ENCODE measurements around the gene SYNE1. TPM values are rescaled to one million over a fixed set of nuclear protein-coding genes. Genes with fewer than 3 reads are reported as not detected.

SYNE1 gene
- total and polyA plus RNA-seq, 2 of the 8 experiments (the other 6 are each of a cell fraction or from before 2014, with no cell fraction given) = 2.8 to 5.5 TPM

DNA sequence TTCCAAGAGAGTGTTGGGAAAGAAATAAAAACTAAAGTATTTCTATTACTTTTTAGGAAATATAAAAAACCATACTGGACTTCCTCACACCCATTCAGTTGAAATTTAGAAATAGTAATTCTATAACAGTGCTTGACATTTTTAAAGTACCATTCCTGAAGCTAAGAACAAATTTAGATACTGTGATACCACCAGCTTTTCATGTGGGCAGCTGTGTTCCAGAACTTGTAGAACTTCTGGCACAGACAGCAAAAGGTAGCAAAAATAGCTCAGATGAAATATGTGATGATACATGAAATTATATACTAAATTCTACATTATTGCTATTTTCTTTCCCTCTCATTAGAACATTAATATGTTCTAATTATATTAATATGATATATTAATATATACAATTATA lies 346.5 kb downstream of the SYNE1 start:
- FAIRE-seq = no peak
- Histone ChIP-seq H3K56ac (replicated peaks; ENCODE audit: insufficient read length, low read depth, low read length) (no peak overlapping the region), H3K4me1 (replicated peaks in 1 of 4; ENCODE audit: control insufficient read depth in 3 of 4, insufficient read depth in 4 of 4, low read length in 3 of 4) (no peaks in the 10 kb centered on the region), H3K14ac (ENCODE audit: insufficient read length) (no peak overlapping the region), H3K9ac (replicated peaks in 1 of 4; ENCODE audit: extremely low read depth in 1 of 4, low read depth in 3 of 4, low read length in 3 of 4) (no peak overlapping the region), H3K23ac (ENCODE audit: insufficient read length) (no peak overlapping the region), H3K4me2 (ENCODE audit: insufficient read depth in 1 of 2, low read depth in 2 of 2, low read length in 2 of 2) (no peak overlapping the region), H3K79me2 (ENCODE audit: control insufficient read depth in 1 of 2, insufficient read depth in 2 of 2, low read length in 2 of 2) (no peaks in the 10 kb centered on the region), H3K23me2 (ENCODE audit: low read depth, low read length) (no peaks in the 10 kb centered on the region), H2BK12ac (ENCODE audit: low read depth, low read length) (no peak overlapping the region), H3K9me3 (ENCODE audit: insufficient read depth in 2 of 2, low read depth in 1 of 2, low read length in 1 of 2) (no peaks in the 10 kb centered on the region), H2BK5ac (ENCODE audit: low read depth, low read length) (no peak overlapping the region), H2BK20ac (ENCODE audit: low read length) (no peak overlapping the region), H2BK15ac (ENCODE audit: low read length) (no peak overlapping the region), H4K5ac (ENCODE audit: insufficient read length, low read depth, low read length) (no peak overlapping the region), H3K36me3 (ENCODE audit: control insufficient read depth in 2 of 4, insufficient read depth in 4 of 4, low read length in 3 of 4) (no peaks in the 10 kb centered on the region), H3K18ac (ENCODE audit: extremely low read depth, low read length) (no peak overlapping the region), H4K91ac (replicated peaks; ENCODE audit: insufficient read length, low read length) (no peak overlapping the region), H3K79me1 (ENCODE audit: low read depth, low read length) (no peaks in the 10 kb centered on the region), H3K27ac (ENCODE audit: low read depth, low read length) (no peak overlapping the region), H4K20me1 (replicated peaks in 1 of 2; ENCODE audit: control insufficient read depth in 1 of 2, insufficient read depth in 2 of 2, low read length in 2 of 2) (no peaks in the 10 kb centered on the region), H4K8ac (ENCODE audit: extremely low read depth, insufficient read depth, low read length) (no peak overlapping the region), H3K4me3 (ENCODE audit: extremely low read depth in 1 of 4, insufficient read depth in 2 of 4, low read depth in 3 of 4, low read length in 4 of 4) (no peak overlapping the region), H2BK120ac (replicated peaks; ENCODE audit: low read depth, low read length) (no peak overlapping the region), H3K4ac (replicated peaks; ENCODE audit: insufficient read length, low read depth, low read length) (no peak overlapping the region), H2AFZ (ENCODE audit: low read length) (no peak overlapping the region), H3K27me3 (replicated peaks in 1 of 4; ENCODE audit: control insufficient read depth in 3 of 4, extremely low read depth in 1 of 4, insufficient read depth in 3 of 4, low read length in 3 of 4) (no peaks in the 10 kb centered on the region), H2AK5ac (ENCODE audit: low read depth, low read length) (no peak overlapping the region)
- POLR2A ChIA-PET (ENCODE audit: partially characterized antibody) = no interaction called here
- TF ChIP-seq TAF1 (IDR thresholded peaks at IDR 0.05; ENCODE audit: low read depth, low read length) (no peak), TBP (IDR thresholded peaks at IDR 0.05; ENCODE audit: low read depth, low read length) (no peak), KDM5A (IDR thresholded peaks at IDR 0.05; ENCODE audit: low read length) (no peak), NANOG (IDR thresholded peaks at IDR 0.05; ENCODE audit: insufficient read depth, low read depth, low read length, poor library complexity, severe bottlenecking) (no peak)
- TF ChIP-seq, protein P1, sequence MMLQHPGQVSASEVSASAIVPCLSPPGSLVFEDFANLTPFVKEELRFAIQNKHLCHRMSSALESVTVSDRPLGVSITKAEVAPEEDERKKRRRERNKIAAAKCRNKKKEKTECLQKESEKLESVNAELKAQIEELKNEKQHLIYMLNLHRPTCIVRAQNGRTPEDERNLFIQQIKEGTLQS (IDR thresholded peaks at IDR 0.05; ENCODE audit: insufficient read depth, low read depth, low read length) = no peak
- DNase-seq (ENCODE audit: low read depth in 1 of 2, low spot score in 2 of 2) = no peak
- CTCF ChIA-PET (ENCODE audit: partially characterized antibody) = interaction anchor here (1.3 to 2.0 kb wide), 4 partner anchors 9 to 14 kb away, joined by 3 to 8 read pairs (median 3); no protein-coding TSS in a partner anchor

Data from H1 (cell line).